Measurements from ENCODE around the gene THOC7. TPM values are rescaled to one million over a fixed set of nuclear protein-coding genes. Genes with fewer than 3 reads are reported as not detected.

The THOC7 gene
- total RNA-seq, 1 experiment from 2014 or later = 77.7 TPM

GRCh38 chr3:63814237-63814636, 49.4 kb downstream of the THOC7 start:
- Mint-ChIP-seq H3K36me3 (ENCODE audit: insufficient read depth, unreplicated experiment) (no peaks in the 10 kb centered on the region), H3K4me3 (ENCODE audit: low read depth, unreplicated experiment) (no peak overlapping the region), H3K4me1 (ENCODE audit: low read depth, unreplicated experiment) (peaks cover 26% of the 10 kb centered on the region), H3K27me3 (ENCODE audit: unreplicated experiment) (no peaks in the 10 kb centered on the region), H3K9me3 (ENCODE audit: low read depth, unreplicated experiment) (no peaks in the 10 kb centered on the region), H3K27ac (ENCODE audit: unreplicated experiment) (no peak overlapping the region)
- no TSS peak for BruUV-seq (replicated peaks)
- intact Hi-C loops (cut with micrococcal nuclease; ENCODE audit: unreplicated experiment) = loop anchor here (10.0 kb wide), 1 partner anchor 239 kb away; no protein-coding TSS in a partner anchor
- TF ChIP-seq CTCF (IDR thresholded peaks at IDR 0.05; ENCODE audit: unreplicated experiment) = no peak
- DNase-seq = peak; percentile 26
- CTCF ChIA-PET = no interaction called here

- Mint-ChIP-seq H3K27ac (ENCODE audit: unreplicated experiment) (no peak overlapping the region), H3K36me3 (ENCODE audit: insufficient read depth, unreplicated experiment) (no peaks in the 10 kb centered on the region), H3K9me3 (ENCODE audit: low read depth, unreplicated experiment) (no peaks in the 10 kb centered on the region), H3K4me1 (ENCODE audit: low read depth, unreplicated experiment) (peaks cover 6% of the 10 kb centered on the region), H3K4me3 (ENCODE audit: low read depth, unreplicated experiment) (no peak overlapping the region), H3K27me3 (ENCODE audit: unreplicated experiment) (no peaks in the 10 kb centered on the region)
- no peak for DNase-seq
- BruUV-seq (replicated peaks) = no TSS peak
- CTCF ChIA-PET = no interaction called here
- intact Hi-C loops (cut with micrococcal nuclease; ENCODE audit: unreplicated experiment) = loop anchor here (10.0 kb wide), 1 partner anchor 235 kb away; no protein-coding TSS in a partner anchor
- TF ChIP-seq CTCF (IDR thresholded peaks at IDR 0.05; ENCODE audit: unreplicated experiment) = no peak
These were observed 54.0 kb downstream of the THOC7 start for GRCh38 chr3:63809607-63810006.

GRCh38 chr3:63808633-63809032, 55.0 kb downstream of the THOC7 start:
- no peaks in the 10 kb centered on the region for H3K27me3 Mint-ChIP-seq (ENCODE audit: unreplicated experiment)
- CTCF ChIA-PET = no interaction called here
- BruUV-seq (replicated peaks) = no TSS peak
- TF ChIP-seq CTCF (IDR thresholded peaks at IDR 0.05; ENCODE audit: unreplicated experiment) = no peak
- no peaks in the 10 kb centered on the region for H3K9me3 Mint-ChIP-seq (ENCODE audit: low read depth, unreplicated experiment)
- H3K4me3 Mint-ChIP-seq (ENCODE audit: low read depth, unreplicated experiment) = no peak overlapping the region
- no peak overlapping the region for H3K27ac Mint-ChIP-seq (ENCODE audit: unreplicated experiment)
- H3K36me3 Mint-ChIP-seq (ENCODE audit: insufficient read depth, unreplicated experiment) = no peaks in the 10 kb centered on the region
- no peaks in the 10 kb centered on the region for H3K4me1 Mint-ChIP-seq (ENCODE audit: low read depth, unreplicated experiment)
- intact Hi-C loops (cut with micrococcal nuclease; ENCODE audit: unreplicated experiment) = no loop called here
- DNase-seq = no peak

- intact Hi-C loops (cut with micrococcal nuclease; ENCODE audit: unreplicated experiment) = no loop called here
- no peaks in the 10 kb centered on the region for H3K27me3 Mint-ChIP-seq (ENCODE audit: unreplicated experiment)
- H3K4me3 Mint-ChIP-seq (ENCODE audit: low read depth, unreplicated experiment) = no peak overlapping the region
- no peak for DNase-seq
- no peak for TF ChIP-seq CTCF (IDR thresholded peaks at IDR 0.05; ENCODE audit: unreplicated experiment)
- no peak overlapping the region for H3K27ac Mint-ChIP-seq (ENCODE audit: unreplicated experiment)
- no TSS peak for BruUV-seq (replicated peaks)
- no peaks in the 10 kb centered on the region for H3K9me3 Mint-ChIP-seq (ENCODE audit: low read depth, unreplicated experiment)
- no peaks in the 10 kb centered on the region for H3K4me1 Mint-ChIP-seq (ENCODE audit: low read depth, unreplicated experiment)
- CTCF ChIA-PET = interaction anchor here (0.7 kb wide), 1 partner anchor 14 kb away, joined by 3 read pairs; no protein-coding TSS in a partner anchor
- no peaks in the 10 kb centered on the region for H3K36me3 Mint-ChIP-seq (ENCODE audit: insufficient read depth, unreplicated experiment)
These were observed 55.5 kb downstream of the THOC7 start for GRCh38 chr3:63807961-63808565.

Data from Calu3 (cell line).